Measurements from ENCODE around the gene NR2E3.

GRCh38 chr15:71826196-71826595 is 15.8 kb downstream of the NR2E3 start:
- TF ChIP-seq POLR2A (IDR thresholded peaks at IDR 0.05) = no peak
- no peak for TF ChIP-seq CTCF (IDR thresholded peaks at IDR 0.05)

Data from Peyer's patch (tissue), 4 donors.